GM23338 (cell line): ENCODE measurements around the gene TGFBR3. TPM values are rescaled to one million over a fixed set of nuclear protein-coding genes. Genes with fewer than 3 reads are reported as not detected.

Source experiments
- ATAC-seq: fragments of 200-7000 bp; cut with Tn5 transposase; 3 replicates; pipeline ENCODE4 v1.9.1; 2020
- DNase-seq: peaks from one replicate; pipeline ENCODE4 v3.0.0-alpha.2; 2015; ENCODE audit warnings: low spot score
- H2AFZ ChIP-seq: fragments of 200-600 bp; sonication (generic); 2 replicates; pipeline ENCODE4 v1.8.0; 2016; ENCODE audit warnings: antibody characterized with exemption, mild to moderate bottlenecking, moderate library complexity
- H3F3A ChIP-seq: fragments of 200-600 bp; sonication (generic); replicated peaks from 2 replicates; pipeline ENCODE4 v1.8.0; 2017; ENCODE audit warnings: antibody characterized with exemption, mixed run types, low read depth
- H3K27ac ChIP-seq: fragments of 200-600 bp; sonication (generic); 2 replicates; pipeline ENCODE4 v1.6.1; 2016; ENCODE audit warnings: low read depth
- H3K27me3 ChIP-seq: fragments of 200-600 bp; sonication (generic); 2 replicates; pipeline ENCODE4 v1.8.0; 2016; ENCODE audit warnings: mild to moderate bottlenecking, mixed run types, moderate library complexity; ENCODE audit not compliant: insufficient read depth
- H3K36me3 ChIP-seq: fragments of 200-600 bp; sonication (generic); 2 replicates; pipeline ENCODE4 v1.8.0; 2016; ENCODE audit warnings: mild to moderate bottlenecking; ENCODE audit not compliant: insufficient read depth
- H3K4me1 ChIP-seq: fragments of 200-600 bp; sonication (generic); 2 replicates; pipeline ENCODE4 v1.8.0; 2016; ENCODE audit warnings: mild to moderate bottlenecking, moderate library complexity; ENCODE audit not compliant: insufficient read depth
- H3K4me2 ChIP-seq: fragments of 200-600 bp; sonication (generic); 2 replicates; pipeline ENCODE4 v1.7.1; 2017; ENCODE audit warnings: mixed run types
- H3K4me3 ChIP-seq: fragments of 200-600 bp; sonication (generic); 2 replicates; pipeline ENCODE4 v1.6.1; 2016; ENCODE audit warnings: mixed run types
- H3K79me2 ChIP-seq: fragments of 200-600 bp; sonication (generic); replicated peaks from 2 replicates; pipeline ENCODE4 v1.8.0; 2017; ENCODE audit warnings: mild to moderate bottlenecking; ENCODE audit not compliant: insufficient read depth
- H3K9me2 ChIP-seq: fragments of 200-600 bp; sonication (generic); 2 replicates; pipeline ENCODE4 v1.8.0; 2017; ENCODE audit not compliant: insufficient read depth
- H4K20me1 ChIP-seq: fragments of 200-600 bp; sonication (generic); replicated peaks from 2 replicates; pipeline ENCODE4 v1.8.0; 2017; ENCODE audit warnings: mild to moderate bottlenecking; ENCODE audit not compliant: insufficient read depth
- H3K27ac Mint-ChIP-seq: 2 replicates; pipeline ENCODE4 v1.8.0; 2020; ENCODE audit warnings: inconsistent platforms, mild to moderate bottlenecking, moderate library complexity, mixed read lengths
- H3K27me3 Mint-ChIP-seq: 3 replicates; pipeline ENCODE4 v1.8.0; 2022; ENCODE audit warnings: low read depth, mild to moderate bottlenecking, moderate library complexity, mixed read lengths, inconsistent platforms; ENCODE audit not compliant: insufficient read depth, poor library complexity
- H3K36me3 Mint-ChIP-seq: 3 replicates; pipeline ENCODE4 v1.8.0; 2021; ENCODE audit warnings: low read depth, mild to moderate bottlenecking, inconsistent platforms, moderate library complexity, mixed read lengths
- H3K4me1 Mint-ChIP-seq: 3 replicates; pipeline ENCODE4 v1.8.0; 2020; ENCODE audit warnings: mild to moderate bottlenecking, inconsistent platforms, mixed read lengths
- H3K4me3 Mint-ChIP-seq: 3 replicates; pipeline ENCODE4 v1.8.0; 2021; ENCODE audit warnings: moderate library complexity, mild to moderate bottlenecking, inconsistent platforms, mixed read lengths
- H3K9me3 Mint-ChIP-seq: 3 replicates; pipeline ENCODE4 v1.8.0; 2020; ENCODE audit warnings: moderate library complexity, mild to moderate bottlenecking, inconsistent platforms, mixed read lengths
- CREB1 ChIP-seq: fragments of 250-450 bp; sonication (Bioruptor Pico); IDR thresholded peaks from 2 replicates; pipeline ENCODE4 v1.5.0; 2020; ENCODE audit warnings: low read depth, mild to moderate bottlenecking, moderate library complexity
- EZH2 ChIP-seq: fragments of 200-600 bp; sonication (generic); IDR thresholded peaks from one replicate; pipeline ENCODE4 v1.8.0; 2017; ENCODE audit warnings: antibody characterized with exemption, mild to moderate bottlenecking, low read depth; ENCODE audit not compliant: unreplicated experiment
- EZH2phosphoT487 ChIP-seq: fragments of 200-600 bp; sonication (generic); IDR thresholded peaks from one replicate; pipeline ENCODE4 v1.8.1; 2018; ENCODE audit warnings: antibody characterized with exemption; ENCODE audit not compliant: unreplicated experiment
- JUNB ChIP-seq: IDR thresholded peaks from one replicate; pipeline ENCODE4 v1.6.1; 2016; ENCODE audit warnings: antibody characterized with exemption; ENCODE audit not compliant: unreplicated experiment
- NANOG ChIP-seq: IDR thresholded peaks from 2 replicates; pipeline ENCODE4 v1.6.1; 2016; ENCODE audit warnings: antibody characterized with exemption, borderline replicate concordance
- POLR2AphosphoS5 ChIP-seq: IDR thresholded peaks from 2 replicates; pipeline ENCODE4 v1.6.1; 2016; ENCODE audit warnings: antibody characterized with exemption, low read depth
- STAT1 ChIP-seq: IDR thresholded peaks from one replicate; pipeline ENCODE4 v1.6.1; 2016; ENCODE audit warnings: antibody characterized with exemption; ENCODE audit not compliant: unreplicated experiment
- ZNF114 ChIP-seq: fragments of 250-450 bp; sonication (Bioruptor Pico); IDR thresholded peaks from 2 replicates; pipeline ENCODE4 v1.5.0; 2020; ENCODE audit warnings: mild to moderate bottlenecking, moderate library complexity
- ZNF331 ChIP-seq: fragments of 250-450 bp; sonication (Bioruptor Pico); IDR thresholded peaks from 2 replicates; pipeline ENCODE4 v1.5.0; 2020; ENCODE audit warnings: low read depth, mild to moderate bottlenecking, moderate library complexity
- polyA plus RNA-seq: library from polyadenylated mRNA; unstranded; fragments of >200 nt; fragmentation: Nextera tagmentation; extraction: Ambion mirVana; gene quantifications from 2 replicates; pipeline ENCODE4 v1.2.1, GENCODE V29; 2016
- total RNA-seq: library from RNA; depleted of rRNA; stranded (reverse); fragments of >200 nt; shearing (Covaris generic); gene quantifications from 2 replicates; pipeline ENCODE4 v1.2.3, GENCODE V29; 2014
- TF ChIP-seq, protein P1 (sequence below): IDR thresholded peaks from one replicate; pipeline ENCODE4 v1.6.1; 2018; ENCODE audit warnings: antibody characterized with exemption; ENCODE audit not compliant: unreplicated experiment
- TF ChIP-seq, protein P2 (sequence below): fragments of 250-450 bp; sonication (Bioruptor Pico); IDR thresholded peaks from 2 replicates; pipeline ENCODE4 v1.5.0; 2020; ENCODE audit warnings: mild to moderate bottlenecking, moderate library complexity
- TF ChIP-seq, protein P3 (sequence below), 2 experiments: fragments of 200-600 bp in 1 of 2; sonication (generic) in 1 of 2; conservative IDR thresholded peaks; 2 replicates each; pipeline versions ENCODE4 v1.5.1 to v1.6.1; 2016 to 2017; ENCODE audit warnings: antibody characterized with exemption in 2 of 2, low read depth in 2 of 2, mild to moderate bottlenecking in 2 of 2, moderate library complexity in 1 of 2
- TF ChIP-seq, protein P4 (sequence below): IDR thresholded peaks from 2 replicates; pipeline ENCODE4 v1.6.1; 2016; ENCODE audit warnings: antibody characterized with exemption

TGFBR3 gene
- total and polyA plus RNA-seq, 2 experiments from 2014 or later: 1.7 to 2.9 TPM

DNA sequence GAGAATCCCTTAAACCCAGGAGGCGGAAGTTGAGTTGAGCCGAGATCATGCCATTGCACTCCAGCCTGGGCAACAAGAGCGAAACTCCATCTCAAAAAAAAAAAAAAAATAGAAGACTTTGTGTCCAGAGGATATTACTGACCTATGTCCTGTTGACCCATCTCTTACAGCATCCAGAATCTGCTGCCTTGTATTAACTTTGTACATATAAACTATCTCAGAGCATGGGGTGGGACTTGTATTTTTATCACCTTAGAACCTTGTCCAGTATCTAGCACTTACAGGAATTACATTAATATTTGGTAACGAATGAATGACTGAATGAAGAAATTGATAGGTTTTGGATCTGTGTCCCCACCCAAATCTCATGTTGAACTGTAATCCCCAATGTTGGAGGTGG is 117.8 kb downstream of the TGFBR3 start:
- no peak overlapping the region for H3K4me3 Mint-ChIP-seq
- no peak overlapping the region for H2AFZ ChIP-seq
- no peak overlapping the region for H3K27ac ChIP-seq
- no peaks in the 10 kb centered on the region for H3K9me3 Mint-ChIP-seq
- ATAC-seq (no peak), DNase-seq (no peak)
- no peaks in the 10 kb centered on the region for H3K9me2 ChIP-seq
- no peak overlapping the region for H3K4me3 ChIP-seq
- no peaks in the 10 kb centered on the region for H3K4me1 ChIP-seq
- TF ChIP-seq, protein P1, sequence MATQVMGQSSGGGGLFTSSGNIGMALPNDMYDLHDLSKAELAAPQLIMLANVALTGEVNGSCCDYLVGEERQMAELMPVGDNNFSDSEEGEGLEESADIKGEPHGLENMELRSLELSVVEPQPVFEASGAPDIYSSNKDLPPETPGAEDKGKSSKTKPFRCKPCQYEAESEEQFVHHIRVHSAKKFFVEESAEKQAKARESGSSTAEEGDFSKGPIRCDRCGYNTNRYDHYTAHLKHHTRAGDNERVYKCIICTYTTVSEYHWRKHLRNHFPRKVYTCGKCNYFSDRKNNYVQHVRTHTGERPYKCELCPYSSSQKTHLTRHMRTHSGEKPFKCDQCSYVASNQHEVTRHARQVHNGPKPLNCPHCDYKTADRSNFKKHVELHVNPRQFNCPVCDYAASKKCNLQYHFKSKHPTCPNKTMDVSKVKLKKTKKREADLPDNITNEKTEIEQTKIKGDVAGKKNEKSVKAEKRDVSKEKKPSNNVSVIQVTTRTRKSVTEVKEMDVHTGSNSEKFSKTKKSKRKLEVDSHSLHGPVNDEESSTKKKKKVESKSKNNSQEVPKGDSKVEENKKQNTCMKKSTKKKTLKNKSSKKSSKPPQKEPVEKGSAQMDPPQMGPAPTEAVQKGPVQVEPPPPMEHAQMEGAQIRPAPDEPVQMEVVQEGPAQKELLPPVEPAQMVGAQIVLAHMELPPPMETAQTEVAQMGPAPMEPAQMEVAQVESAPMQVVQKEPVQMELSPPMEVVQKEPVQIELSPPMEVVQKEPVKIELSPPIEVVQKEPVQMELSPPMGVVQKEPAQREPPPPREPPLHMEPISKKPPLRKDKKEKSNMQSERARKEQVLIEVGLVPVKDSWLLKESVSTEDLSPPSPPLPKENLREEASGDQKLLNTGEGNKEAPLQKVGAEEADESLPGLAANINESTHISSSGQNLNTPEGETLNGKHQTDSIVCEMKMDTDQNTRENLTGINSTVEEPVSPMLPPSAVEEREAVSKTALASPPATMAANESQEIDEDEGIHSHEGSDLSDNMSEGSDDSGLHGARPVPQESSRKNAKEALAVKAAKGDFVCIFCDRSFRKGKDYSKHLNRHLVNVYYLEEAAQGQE: no peak
- TF ChIP-seq, protein P2, sequence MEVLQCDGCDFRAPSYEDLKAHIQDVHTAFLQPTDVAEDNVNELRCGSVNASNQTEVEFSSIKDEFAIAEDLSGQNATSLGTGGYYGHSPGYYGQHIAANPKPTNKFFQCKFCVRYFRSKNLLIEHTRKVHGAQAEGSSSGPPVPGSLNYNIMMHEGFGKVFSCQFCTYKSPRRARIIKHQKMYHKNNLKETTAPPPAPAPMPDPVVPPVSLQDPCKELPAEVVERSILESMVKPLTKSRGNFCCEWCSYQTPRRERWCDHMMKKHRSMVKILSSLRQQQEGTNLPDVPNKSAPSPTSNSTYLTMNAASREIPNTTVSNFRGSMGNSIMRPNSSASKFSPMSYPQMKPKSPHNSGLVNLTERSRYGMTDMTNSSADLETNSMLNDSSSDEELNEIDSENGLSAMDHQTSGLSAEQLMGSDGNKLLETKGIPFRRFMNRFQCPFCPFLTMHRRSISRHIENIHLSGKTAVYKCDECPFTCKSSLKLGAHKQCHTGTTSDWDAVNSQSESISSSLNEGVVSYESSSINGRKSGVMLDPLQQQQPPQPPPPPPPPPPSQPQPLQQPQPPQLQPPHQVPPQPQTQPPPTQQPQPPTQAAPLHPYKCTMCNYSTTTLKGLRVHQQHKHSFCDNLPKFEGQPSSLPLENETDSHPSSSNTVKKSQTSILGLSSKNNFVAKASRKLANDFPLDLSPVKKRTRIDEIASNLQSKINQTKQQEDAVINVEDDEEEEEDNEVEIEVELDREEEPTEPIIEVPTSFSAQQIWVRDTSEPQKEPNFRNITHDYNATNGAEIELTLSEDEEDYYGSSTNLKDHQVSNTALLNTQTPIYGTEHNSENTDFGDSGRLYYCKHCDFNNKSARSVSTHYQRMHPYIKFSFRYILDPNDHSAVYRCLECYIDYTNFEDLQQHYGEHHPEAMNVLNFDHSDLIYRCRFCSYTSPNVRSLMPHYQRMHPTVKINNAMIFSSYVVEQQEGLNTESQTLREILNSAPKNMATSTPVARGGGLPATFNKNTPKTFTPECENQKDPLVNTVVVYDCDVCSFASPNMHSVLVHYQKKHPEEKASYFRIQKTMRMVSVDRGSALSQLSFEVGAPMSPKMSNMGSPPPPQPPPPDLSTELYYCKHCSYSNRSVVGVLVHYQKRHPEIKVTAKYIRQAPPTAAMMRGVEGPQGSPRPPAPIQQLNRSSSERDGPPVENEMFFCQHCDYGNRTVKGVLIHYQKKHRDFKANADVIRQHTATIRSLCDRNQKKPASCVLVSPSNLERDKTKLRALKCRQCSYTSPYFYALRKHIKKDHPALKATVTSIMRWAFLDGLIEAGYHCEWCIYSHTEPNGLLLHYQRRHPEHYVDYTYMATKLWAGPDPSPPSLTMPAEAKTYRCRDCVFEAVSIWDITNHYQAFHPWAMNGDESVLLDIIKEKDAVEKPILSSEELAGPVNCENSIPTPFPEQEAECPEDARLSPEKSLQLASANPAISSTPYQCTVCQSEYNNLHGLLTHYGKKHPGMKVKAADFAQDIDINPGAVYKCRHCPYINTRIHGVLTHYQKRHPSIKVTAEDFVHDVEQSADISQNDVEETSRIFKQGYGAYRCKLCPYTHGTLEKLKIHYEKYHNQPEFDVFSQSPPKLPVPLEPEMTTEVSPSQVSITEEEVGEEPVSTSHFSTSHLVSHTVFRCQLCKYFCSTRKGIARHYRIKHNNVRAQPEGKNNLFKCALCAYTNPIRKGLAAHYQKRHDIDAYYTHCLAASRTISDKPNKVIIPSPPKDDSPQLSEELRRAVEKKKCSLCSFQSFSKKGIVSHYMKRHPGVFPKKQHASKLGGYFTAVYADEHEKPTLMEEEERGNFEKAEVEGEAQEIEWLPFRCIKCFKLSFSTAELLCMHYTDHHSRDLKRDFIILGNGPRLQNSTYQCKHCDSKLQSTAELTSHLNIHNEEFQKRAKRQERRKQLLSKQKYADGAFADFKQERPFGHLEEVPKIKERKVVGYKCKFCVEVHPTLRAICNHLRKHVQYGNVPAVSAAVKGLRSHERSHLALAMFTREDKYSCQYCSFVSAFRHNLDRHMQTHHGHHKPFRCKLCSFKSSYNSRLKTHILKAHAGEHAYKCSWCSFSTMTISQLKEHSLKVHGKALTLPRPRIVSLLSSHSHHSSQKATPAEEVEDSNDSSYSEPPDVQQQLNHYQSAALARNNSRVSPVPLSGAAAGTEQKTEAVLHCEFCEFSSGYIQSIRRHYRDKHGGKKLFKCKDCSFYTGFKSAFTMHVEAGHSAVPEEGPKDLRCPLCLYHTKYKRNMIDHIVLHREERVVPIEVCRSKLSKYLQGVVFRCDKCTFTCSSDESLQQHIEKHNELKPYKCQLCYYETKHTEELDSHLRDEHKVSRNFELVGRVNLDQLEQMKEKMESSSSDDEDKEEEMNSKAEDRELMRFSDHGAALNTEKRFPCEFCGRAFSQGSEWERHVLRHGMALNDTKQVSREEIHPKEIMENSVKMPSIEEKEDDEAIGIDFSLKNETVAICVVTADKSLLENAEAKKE (CRISPR knock-in tag): no peak
- TF ChIP-seq EZH2phosphoT487 (no peak), ZNF114 (CRISPR knock-in tag) (no peak), ZNF331 (CRISPR knock-in tag) (no peak), JUNB (no peak), POLR2AphosphoS5 (no peak), STAT1 (no peak), CREB1 (CRISPR knock-in tag) (no peak), NANOG (no peak), EZH2 (no peak)
- TF ChIP-seq, protein P3, sequence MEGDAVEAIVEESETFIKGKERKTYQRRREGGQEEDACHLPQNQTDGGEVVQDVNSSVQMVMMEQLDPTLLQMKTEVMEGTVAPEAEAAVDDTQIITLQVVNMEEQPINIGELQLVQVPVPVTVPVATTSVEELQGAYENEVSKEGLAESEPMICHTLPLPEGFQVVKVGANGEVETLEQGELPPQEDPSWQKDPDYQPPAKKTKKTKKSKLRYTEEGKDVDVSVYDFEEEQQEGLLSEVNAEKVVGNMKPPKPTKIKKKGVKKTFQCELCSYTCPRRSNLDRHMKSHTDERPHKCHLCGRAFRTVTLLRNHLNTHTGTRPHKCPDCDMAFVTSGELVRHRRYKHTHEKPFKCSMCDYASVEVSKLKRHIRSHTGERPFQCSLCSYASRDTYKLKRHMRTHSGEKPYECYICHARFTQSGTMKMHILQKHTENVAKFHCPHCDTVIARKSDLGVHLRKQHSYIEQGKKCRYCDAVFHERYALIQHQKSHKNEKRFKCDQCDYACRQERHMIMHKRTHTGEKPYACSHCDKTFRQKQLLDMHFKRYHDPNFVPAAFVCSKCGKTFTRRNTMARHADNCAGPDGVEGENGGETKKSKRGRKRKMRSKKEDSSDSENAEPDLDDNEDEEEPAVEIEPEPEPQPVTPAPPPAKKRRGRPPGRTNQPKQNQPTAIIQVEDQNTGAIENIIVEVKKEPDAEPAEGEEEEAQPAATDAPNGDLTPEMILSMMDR (conservative IDR thresholded peaks at IDR 0.05; ENCODE audit: low read depth in 2 of 2): no peak
- TF ChIP-seq, protein P4, sequence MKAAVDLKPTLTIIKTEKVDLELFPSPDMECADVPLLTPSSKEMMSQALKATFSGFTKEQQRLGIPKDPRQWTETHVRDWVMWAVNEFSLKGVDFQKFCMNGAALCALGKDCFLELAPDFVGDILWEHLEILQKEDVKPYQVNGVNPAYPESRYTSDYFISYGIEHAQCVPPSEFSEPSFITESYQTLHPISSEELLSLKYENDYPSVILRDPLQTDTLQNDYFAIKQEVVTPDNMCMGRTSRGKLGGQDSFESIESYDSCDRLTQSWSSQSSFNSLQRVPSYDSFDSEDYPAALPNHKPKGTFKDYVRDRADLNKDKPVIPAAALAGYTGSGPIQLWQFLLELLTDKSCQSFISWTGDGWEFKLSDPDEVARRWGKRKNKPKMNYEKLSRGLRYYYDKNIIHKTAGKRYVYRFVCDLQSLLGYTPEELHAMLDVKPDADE: no peak
- H3K4me2 ChIP-seq: no peak overlapping the region
- H3K36me3 ChIP-seq: no peaks in the 10 kb centered on the region
- peaks cover 20% of the 10 kb centered on the region for H3K4me1 Mint-ChIP-seq
- no peaks in the 10 kb centered on the region for H4K20me1 ChIP-seq
- H3F3A ChIP-seq: no peaks in the 10 kb centered on the region
- no peaks in the 10 kb centered on the region for H3K79me2 ChIP-seq
- H3K36me3 Mint-ChIP-seq: no peaks in the 10 kb centered on the region
- H3K27ac Mint-ChIP-seq: no peak overlapping the region
- peaks cover 6% of the 10 kb centered on the region for H3K27me3 Mint-ChIP-seq
- H3K27me3 ChIP-seq: no peaks in the 10 kb centered on the region
